GM18867 (cell line): ENCODE data around the gene KCNH1.

Source experiments
- ATAC-seq: cut with Tn5 transposase; IDR thresholded peaks from one replicate; pipeline ENCODE4 v1.9.1; 2021; ENCODE audit warnings: mild to moderate bottlenecking, moderate library complexity; ENCODE audit not compliant: unreplicated experiment

Gene KCNH1

GRCh38 chr1:210654176-210654981 is 479.6 kb downstream of the KCNH1 start:
- no peak for ATAC-seq

GRCh38 chr1:210653771-210654170 is 480.2 kb downstream of the KCNH1 start:
- ATAC-seq: no peak

- ATAC-seq: peak; percentile 68
These were observed 481.5 kb downstream of the KCNH1 start for GRCh38 chr1:210652329-210652954.

- no peak for ATAC-seq
These were observed 483.5 kb downstream of the KCNH1 start for GRCh38 chr1:210650403-210650802.

GRCh38 chr1:210648588-210649269 is 485.2 kb downstream of the KCNH1 start:
- ATAC-seq: no peak

GRCh38 chr1:210647406-210648333 is 486.3 kb downstream of the KCNH1 start:
- ATAC-seq: no peak

GRCh38 chr1:210646258-210646616 is 487.7 kb downstream of the KCNH1 start:
- ATAC-seq: no peak

GRCh38 chr1:210645582-210646257 is 488.2 kb downstream of the KCNH1 start:
- no peak for ATAC-seq

GRCh38 chr1:210641582-210641981 is 492.4 kb downstream of the KCNH1 start:
- ATAC-seq: no peak

- ATAC-seq: no peak
These were observed 498.8 kb downstream of the KCNH1 start for GRCh38 chr1:210635108-210635507.

GRCh38 chr1:210633636-210634035 is 500.3 kb downstream of the KCNH1 start:
- ATAC-seq: no peak

- ATAC-seq: no peak
These were observed 500.8 kb downstream of the KCNH1 start for GRCh38 chr1:210633140-210633539.

GRCh38 chr1:210631399-210631798 is 502.5 kb downstream of the KCNH1 start:
- no peak for ATAC-seq

GRCh38 chr1:210629276-210629675 is 504.7 kb downstream of the KCNH1 start:
- no peak for ATAC-seq

GRCh38 chr1:210627755-210628154 is 506.2 kb downstream of the KCNH1 start:
- ATAC-seq: no peak
